GM19397 (cell line): ENCODE measurements around the gene PPP2R3B.
A peak's percentile ranks its signal among the peaks of the same experiment; 100 is the strongest.
"Not testable (repeated sequence)": the region's sequence is repeated elsewhere in the genome, so short reads cannot be mapped to it uniquely, and the experiment has no call there.

Experiments
- ATAC-seq: cut with Tn5 transposase; IDR thresholded peaks from one replicate; pipeline ENCODE4 v1.9.1; 2021; ENCODE audit warnings: mild to moderate bottlenecking, moderate library complexity; ENCODE audit not compliant: unreplicated experiment

The PPP2R3B gene

GRCh38 chrX:320126-320783 is 66.5 kb downstream of the PPP2R3B start:
- ATAC-seq, result no peak

- ATAC-seq, result no peak
These were observed 67.1 kb downstream of the PPP2R3B start for GRCh38 chrX:319579-320125.

- ATAC-seq, result peak; percentile 84
These were observed 67.7 kb downstream of the PPP2R3B start, which contains the start of gene GTPBP6 for GRCh38 chrX:318739-319578. Gene GTPBP6 (minus strand): TSS chrX:318796. CDS start chrX:318787, 9 bp downstream.

DNA sequence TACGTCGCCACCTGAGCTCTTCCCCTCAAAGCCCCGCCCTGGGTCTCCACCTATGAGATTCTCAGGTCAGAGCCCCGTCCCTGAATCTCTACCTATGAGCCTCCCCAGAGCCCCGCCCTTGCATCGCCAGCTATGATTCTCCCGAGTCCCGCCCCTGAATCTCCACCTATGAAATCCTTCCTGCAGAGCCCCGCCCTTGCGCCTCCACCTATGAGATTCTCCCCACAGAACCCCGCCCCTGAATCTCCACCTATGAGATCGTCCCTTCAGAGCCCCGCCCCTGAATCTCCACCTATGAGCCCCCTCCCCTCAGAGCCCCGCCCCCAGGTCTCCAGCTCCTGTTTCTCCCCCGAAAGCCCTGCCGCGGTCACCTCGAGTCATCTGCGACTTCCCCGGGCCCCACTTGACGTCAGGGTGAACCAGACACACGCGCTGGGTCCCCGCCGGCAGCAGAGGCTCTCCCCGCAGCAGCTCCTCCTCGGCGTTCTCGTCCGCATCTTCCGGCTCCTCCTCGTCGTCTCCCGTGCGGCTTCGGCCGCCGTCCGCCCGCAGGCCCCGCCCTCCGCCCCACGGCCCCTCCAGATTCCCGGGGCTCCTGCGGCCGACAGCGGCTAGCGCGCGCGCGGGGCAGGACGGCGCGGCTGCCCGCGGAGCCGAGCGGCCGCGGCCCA is 68.5 kb downstream of the PPP2R3B start:
- ATAC-seq, result peak; percentile 47

DNA sequence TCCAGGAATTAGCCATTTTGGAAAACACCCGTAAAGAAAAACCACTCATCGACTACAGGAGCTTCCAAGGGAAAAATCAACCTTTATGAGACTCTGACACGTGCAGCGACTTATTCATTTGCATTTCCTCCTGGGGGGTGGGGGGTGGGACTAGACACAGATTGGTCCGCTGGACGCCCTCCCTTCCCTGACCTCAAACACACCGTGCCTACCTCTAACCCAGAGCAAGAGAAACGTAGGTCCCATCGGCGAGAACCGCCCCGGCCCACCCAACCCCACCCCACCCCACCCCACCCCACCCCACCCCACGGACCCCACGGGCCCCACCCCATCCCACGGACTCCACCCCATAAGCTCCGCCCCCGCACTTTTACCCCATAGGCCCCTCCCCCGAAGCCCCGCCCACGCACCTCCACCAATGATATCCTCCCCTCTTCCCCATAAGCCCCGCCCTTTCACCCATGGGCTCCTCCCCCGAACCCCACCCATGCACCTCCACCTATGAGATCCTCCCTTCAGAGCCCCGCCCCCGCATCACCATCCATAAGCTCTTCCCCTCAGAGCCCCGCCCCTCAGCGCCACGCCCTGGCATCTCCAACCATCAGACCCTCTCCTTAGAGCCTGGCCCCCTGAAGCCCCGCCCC is 69.2 kb downstream of the PPP2R3B start:
- no peak for ATAC-seq

DNA sequence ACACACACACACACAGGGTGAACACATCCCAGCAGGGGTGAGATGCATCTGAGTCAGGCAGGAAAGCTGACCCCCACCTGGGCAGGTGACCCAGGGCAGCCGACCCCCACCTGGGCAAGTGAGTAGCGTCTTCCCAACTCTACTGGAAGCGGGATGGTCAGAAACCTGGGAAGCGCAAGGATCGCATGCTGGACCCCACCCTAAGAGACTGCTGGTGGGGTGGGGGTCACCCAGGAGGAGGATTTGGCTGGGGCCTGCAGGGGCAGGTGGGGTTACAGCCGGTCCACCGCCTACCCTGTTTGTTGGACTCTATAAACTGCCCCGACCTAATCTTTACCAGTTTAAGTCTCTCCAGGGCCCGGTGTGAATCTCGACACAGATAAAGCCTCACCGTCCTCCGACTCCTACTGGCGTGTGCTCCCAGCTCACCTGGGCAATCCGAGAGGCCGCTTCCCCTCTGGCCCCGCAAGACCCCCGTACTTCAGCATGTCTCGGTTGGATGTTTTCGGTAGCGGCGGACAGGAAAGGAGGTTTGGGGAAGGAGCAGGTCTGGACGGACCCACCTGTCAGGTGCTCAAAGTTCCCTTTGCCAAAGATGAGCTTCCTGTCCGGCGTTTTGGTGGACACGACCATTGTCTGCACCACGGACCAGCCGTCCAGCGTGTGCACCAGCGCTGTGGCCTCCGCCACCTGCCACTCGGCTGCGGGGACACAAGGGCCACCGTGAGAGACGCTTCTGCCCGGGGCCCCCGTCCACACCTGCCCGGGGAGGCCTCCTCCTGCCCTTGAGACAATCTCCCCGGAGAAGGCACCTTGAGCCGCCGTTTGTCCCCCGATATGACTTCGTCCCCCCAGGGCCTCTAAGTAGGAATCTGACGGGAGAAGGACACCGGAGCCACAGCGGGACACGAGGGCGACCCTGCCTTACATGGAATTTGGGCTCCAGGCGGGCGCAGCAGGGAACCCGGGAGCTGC is 70.1 kb downstream of the PPP2R3B start:
- ATAC-seq, result no peak

- ATAC-seq, result no peak
These were observed 71.7 kb downstream of the PPP2R3B start for GRCh38 chrX:314781-315595.

DNA sequence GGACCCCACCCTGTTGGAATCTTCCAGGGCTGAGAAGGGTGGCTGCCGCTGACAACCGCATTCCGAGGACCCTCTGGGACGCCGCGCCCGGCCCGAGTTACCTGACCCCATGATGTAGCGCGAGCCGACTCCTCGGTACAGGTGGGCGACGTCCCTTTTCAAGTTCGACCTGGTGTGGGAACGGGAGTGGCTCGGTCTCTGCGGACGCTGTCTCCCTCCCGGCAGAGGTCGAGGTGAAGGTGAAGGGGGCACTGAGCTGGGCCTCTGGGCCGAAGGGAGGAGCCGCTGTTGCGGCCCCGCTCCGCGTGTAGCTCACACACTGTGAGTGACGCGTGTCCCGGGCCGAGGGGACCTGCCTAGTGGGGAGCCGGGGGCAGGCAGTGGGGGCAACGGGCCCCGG is 72.7 kb downstream of the PPP2R3B start:
- ATAC-seq, result no peak

DNA sequence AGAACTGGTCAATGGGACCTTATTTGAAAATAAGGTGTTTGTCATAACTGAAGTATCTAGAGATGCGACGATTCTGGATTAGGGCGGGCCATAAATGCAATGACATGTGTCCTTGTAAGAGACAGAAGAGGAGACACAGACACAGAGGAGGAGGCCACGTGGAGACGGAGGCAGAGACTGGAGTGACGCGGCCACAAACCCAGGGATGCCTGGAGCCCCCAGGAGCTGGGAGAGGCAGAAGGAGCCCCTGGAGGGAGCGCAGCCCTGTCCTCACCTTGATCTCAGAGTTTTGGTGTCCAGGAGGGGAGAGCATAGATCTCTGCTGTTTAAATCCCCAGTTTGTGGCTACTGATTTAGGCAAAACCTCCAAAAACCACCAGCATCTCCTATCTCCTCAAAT is 73.2 kb downstream of the PPP2R3B start:
- ATAC-seq, result no peak

DNA sequence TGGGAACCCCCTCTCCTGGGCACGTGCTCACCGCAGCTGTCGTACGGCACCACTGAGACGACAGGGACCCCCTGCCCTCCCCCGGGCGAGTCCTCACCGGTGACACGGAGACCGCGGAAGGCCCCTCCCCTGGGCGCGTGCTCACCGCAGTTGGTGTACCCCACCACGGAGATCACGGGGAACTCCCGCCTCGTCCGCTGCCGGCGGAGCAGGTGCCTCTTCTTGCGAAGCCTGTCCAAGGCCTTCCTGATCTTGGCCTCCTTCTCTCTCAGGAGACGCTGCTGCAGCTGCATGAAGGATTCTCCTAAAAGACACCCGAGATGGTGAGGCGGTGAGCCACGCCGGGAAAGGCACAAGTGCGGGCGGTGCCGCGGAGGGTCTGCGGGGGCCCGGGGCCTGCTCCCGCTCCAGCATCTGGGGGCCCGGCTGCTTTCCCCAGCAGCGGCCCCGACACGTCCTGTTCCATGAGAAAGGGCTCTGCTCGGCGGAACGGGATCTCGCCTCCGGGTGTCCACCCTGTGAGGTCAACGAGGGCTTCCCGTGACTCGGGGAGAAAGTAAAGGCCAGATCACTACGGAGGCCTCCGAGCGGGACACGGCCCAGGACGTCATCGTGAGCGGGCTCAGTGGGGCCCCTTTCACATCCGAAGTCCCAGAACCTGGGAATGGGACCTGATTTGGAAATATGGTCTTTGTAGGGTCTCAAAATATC is 73.9 kb downstream of the PPP2R3B start:
- ATAC-seq, result no peak

GRCh38 chrX:311156-312129 is 75.3 kb downstream of the PPP2R3B start:
- ATAC-seq, result no peak

DNA sequence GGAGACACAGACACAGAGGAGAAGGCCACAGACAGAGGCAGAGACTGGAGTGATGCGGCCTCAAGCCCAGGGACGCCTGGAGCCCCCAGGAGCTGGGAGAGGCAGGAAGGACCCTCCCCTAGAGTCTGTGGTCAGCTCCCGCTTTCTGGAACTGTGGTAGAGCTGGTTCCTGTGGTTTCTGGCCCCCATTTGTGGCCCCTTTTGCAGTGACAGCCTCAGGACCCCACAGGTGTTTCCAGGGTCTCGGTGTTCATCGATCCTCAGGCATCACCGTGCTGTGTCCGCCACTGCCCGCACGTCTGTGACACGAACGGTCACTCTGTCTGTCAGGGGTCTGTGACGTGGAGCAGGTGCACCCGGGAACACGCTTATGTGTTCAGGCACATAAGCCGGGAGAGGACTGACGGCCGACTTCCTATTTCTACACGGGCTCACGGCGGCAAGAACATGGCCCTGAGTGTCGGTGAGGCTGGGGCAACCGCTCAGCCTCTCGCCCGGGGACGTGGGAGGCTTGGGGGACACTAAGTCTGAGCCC is 76.0 kb downstream of the PPP2R3B start:
- ATAC-seq, result no peak

GRCh38 chrX:308821-309520 is 77.7 kb downstream of the PPP2R3B start:
- ATAC-seq, result no peak

GRCh38 chrX:307261-308111 is 79.2 kb downstream of the PPP2R3B start:
- no peak for ATAC-seq

DNA sequence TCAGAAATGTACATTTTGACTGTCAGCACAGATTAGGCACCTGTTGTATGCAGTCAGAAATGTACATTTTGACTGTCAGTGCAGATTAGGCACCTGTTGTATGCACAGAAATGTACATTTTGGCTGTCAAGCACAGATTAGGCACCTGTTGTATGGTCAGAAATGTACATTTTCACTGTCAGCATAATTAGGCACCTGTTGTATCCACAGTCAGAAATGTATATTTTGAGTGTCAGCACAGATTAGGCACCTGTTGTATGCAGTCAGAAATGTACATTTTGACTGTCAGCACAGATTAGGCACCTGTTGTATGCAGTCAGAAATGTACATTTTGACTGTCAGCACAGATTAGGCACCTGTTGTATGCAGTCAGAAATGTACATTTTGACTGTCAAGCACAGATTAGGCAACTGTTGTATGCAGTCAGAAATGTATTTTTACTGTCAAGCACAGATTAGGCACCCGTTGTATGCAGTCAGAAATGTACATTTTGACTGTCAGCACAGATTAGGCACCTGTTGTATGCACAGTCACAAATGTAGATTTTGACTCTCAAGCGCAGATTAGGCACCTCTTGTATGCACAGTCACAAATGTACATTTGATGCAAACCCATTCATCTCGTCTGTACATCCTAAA is 80.0 kb downstream of the PPP2R3B start:
- ATAC-seq, result not testable (repeated sequence)
